GM21447 (cell line): ENCODE data around the gene BANF1.
"Not testable (repeated sequence)": the region's sequence is repeated elsewhere in the genome, so short reads cannot be mapped to it uniquely, and the experiment has no call there.

ENCODE experiments used
- ATAC-seq: cut with Tn5 transposase; IDR thresholded peaks from one replicate; pipeline ENCODE4 v1.9.1; 2021; ENCODE audit not compliant: unreplicated experiment

Gene BANF1

GRCh38 chr11:66011239-66011784, 9.0 kb downstream of the BANF1 start:
- no peak for ATAC-seq

GRCh38 chr11:66011785-66012303, 9.5 kb downstream of the BANF1 start, which contains the start of gene CST6:
CST6 (plus strand) TSS chr11:66012008; CDS start chr11:66012045, 37 bp downstream.
- ATAC-seq: no peak

- no peak for ATAC-seq
Measured at GRCh38 chr11:66012371-66012945, 10.2 kb downstream of the BANF1 start.

- ATAC-seq: no peak
Measured at GRCh38 chr11:66012946-66013761, 10.9 kb downstream of the BANF1 start.

- ATAC-seq: no peak
Measured at GRCh38 chr11:66013762-66014100, 11.4 kb downstream of the BANF1 start.

GRCh38 chr11:66014804-66015453, 12.6 kb downstream of the BANF1 start:
- ATAC-seq: no peak

GRCh38 chr11:66015454-66015881, 13.2 kb downstream of the BANF1 start:
- no peak for ATAC-seq

GRCh38 chr11:66015936-66016792, 13.9 kb downstream of the BANF1 start:
- ATAC-seq: no peak

- ATAC-seq: no peak
Measured at GRCh38 chr11:66016793-66017177, 14.5 kb downstream of the BANF1 start.

GRCh38 chr11:66017321-66017720, 15.0 kb downstream of the BANF1 start:
- ATAC-seq: no peak

- no peak for ATAC-seq
Measured at GRCh38 chr11:66020212-66020611, 17.9 kb downstream of the BANF1 start.

- no peak for ATAC-seq
Measured at GRCh38 chr11:66020618-66021357, 18.5 kb downstream of the BANF1 start.

GRCh38 chr11:66022401-66023185, 20.3 kb downstream of the BANF1 start:
- ATAC-seq: no peak

- not testable (repeated sequence) for ATAC-seq
Measured at GRCh38 chr11:66023186-66023440, 20.8 kb downstream of the BANF1 start.

GRCh38 chr11:66026017-66026529, 23.8 kb downstream of the BANF1 start, which contains the start of gene CATSPER1:
CATSPER1 (minus strand) TSS chr11:66026479; CDS start chr11:66026379, 100 bp downstream.
- no peak for ATAC-seq

GRCh38 chr11:66032957-66033735, 30.8 kb downstream of the BANF1 start:
- no peak for ATAC-seq

- ATAC-seq: no peak
Measured at GRCh38 chr11:66035653-66036333, 33.5 kb downstream of the BANF1 start.

- ATAC-seq: no peak
Measured at GRCh38 chr11:66036334-66036710, 34.0 kb downstream of the BANF1 start.
